GM19328 (cell line): ENCODE results near the gene AK5.

ENCODE experiments used
- ATAC-seq: cut with Tn5 transposase; IDR thresholded peaks from one replicate; pipeline ENCODE4 v1.9.1; 2021; ENCODE audit warnings: mild to moderate bottlenecking, moderate library complexity; ENCODE audit not compliant: unreplicated experiment

The AK5 gene

GRCh38 chr1:77582905-77583304 lies 301.1 kb downstream of the AK5 start:
- ATAC-seq = peak; percentile 68

- ATAC-seq = no peak
These were observed 301.7 kb downstream of the AK5 start for GRCh38 chr1:77583483-77583882.

DNA sequence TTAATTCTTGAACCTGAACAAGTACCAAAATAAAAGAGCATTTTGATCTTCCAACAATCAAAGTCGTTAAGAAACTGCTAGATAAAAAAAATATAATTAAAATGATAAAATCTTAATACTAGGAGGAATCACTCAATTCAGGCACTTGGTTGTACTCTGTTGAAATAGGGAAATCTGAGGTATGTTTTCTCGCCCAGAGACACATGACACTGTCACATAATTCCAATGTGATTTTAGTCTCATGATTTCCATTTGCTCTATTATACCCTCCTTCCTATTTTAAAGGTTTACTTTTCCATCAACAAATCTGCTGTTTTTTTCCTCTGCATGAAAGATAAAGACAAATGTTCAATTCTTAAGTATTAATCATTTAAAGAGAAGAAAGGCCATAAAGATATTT lies 303.1 kb downstream of the AK5 start:
- ATAC-seq = no peak

GRCh38 chr1:77585610-77586314 lies 303.9 kb downstream of the AK5 start:
- ATAC-seq = no peak

GRCh38 chr1:77589231-77589630 lies 307.4 kb downstream of the AK5 start:
- no peak for ATAC-seq

- ATAC-seq = no peak
These were observed 308.8 kb downstream of the AK5 start for GRCh38 chr1:77590651-77591050.

DNA sequence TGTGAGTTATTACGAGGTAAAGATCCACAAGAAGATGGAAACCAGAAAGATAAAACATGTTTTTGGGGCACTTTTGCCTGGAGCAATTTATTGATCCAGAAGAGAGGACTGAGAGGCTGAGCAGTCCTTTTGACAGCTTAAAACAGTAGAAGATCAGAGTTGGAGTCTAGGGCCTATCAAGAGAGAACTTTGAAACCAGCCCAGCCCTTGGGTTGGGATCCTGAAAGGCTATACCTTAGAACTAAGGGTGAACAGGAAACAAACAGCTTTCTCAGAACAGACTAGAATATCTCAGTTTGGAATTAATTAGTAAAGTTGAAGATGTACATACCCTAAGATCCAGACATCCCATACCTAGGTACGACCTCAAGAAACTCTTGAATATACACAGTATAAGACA lies 311.1 kb downstream of the AK5 start:
- ATAC-seq = no peak

DNA sequence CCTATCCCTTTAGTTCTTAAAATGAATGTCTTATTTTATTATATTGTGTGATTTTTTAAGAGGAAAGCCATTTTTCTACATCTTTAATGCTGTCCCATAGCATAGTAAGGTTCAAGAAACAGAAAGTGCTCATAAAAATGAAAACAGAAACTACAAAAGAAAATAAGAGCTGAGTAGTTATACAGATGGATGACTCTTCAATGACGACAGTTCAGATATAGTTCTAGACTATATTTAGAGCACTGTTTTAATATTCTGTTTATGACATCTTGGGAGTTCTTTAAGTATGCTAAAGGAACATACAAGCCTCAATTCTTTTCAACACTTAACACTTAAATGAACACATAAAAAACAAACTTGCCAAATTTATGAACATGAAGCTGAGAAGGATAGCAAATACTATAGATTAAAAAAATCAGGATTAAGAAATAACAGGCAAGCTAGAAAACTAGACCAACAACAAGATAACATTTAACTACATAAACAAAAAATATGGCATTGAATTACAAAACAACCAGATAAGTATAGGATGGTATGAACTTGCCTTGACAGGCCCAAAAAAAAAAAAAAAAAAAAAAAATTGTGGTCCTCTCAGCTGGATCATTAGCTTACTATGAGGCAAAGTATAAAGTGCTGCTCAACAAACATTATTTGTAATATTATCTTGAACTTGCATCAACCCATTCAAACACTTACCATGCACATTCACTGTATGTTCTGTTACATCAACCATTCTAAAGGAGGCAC lies 312.7 kb downstream of the AK5 start:
- peak; percentile 56 for ATAC-seq

DNA sequence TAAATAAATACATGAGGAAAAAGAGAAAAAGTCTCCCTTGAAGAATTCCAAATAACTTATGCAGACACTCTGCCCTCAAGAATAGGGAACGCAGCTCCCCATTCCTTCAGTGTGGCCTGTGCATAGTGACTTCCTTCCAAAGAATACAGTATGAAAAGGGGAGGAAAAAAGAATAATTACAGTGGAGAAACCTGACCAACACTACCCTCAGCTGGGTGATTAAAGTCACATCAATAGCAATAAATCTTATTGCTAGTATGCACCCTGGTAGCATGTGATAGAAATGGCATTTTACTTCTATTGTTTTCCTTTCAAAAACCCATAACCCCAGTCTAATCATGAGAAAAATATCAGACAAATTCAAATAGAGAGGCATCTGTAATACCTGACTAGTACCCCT lies 315.5 kb downstream of the AK5 start:
- no peak for ATAC-seq

GRCh38 chr1:77605246-77606026 lies 323.6 kb downstream of the AK5 start:
- ATAC-seq = no peak

DNA sequence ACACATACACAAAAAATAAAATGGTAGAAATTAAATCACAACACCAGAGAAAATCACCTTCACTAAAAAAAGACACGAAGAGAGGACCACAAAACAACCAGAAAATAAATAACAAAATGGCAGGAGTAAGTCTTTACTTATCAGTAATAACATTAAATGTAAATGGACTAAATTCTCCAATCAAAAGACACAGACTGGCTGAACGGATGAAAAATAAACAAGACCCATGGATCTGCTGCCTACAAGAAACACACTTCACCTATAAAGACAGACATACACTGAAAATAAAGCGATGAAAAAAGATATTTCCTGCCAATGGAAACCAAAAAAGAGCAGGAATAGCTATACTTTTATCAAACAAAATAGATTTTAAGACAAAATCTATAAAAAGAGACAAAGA lies 327.1 kb downstream of the AK5 start:
- no peak for ATAC-seq
